Measurements from ENCODE around the gene GNMT.

- TF ChIP-seq RAD21 (IDR thresholded peaks at IDR 0.05; ENCODE audit: low read depth) (no peak), NFIC (IDR thresholded peaks at IDR 0.05) (no peak), CEBPB (IDR thresholded peaks at IDR 0.05) (no peak), CREB1 (IDR thresholded peaks at IDR 0.05; ENCODE audit: low read depth) (no peak), YY1 (IDR thresholded peaks at IDR 0.05; ENCODE audit: low read depth) (no peak), EP300 (IDR thresholded peaks at IDR 0.05; ENCODE audit: borderline replicate concordance) (no peak)
These were observed 36.0 kb downstream of the GNMT start for GRCh38 chr6:42996513-42996912.
